ENCODE data around the gene ZNF865. TPM values are rescaled to one million over a fixed set of nuclear protein-coding genes. Genes with fewer than 3 reads are reported as not detected.
A peak's percentile ranks its signal among the peaks of the same experiment; 100 is the strongest.

ZNF865 gene
- total and polyA plus RNA-seq, 2 of the 4 experiments (the other 2 are of a cell fraction): under 0.01 to 4.6 TPM

DNA sequence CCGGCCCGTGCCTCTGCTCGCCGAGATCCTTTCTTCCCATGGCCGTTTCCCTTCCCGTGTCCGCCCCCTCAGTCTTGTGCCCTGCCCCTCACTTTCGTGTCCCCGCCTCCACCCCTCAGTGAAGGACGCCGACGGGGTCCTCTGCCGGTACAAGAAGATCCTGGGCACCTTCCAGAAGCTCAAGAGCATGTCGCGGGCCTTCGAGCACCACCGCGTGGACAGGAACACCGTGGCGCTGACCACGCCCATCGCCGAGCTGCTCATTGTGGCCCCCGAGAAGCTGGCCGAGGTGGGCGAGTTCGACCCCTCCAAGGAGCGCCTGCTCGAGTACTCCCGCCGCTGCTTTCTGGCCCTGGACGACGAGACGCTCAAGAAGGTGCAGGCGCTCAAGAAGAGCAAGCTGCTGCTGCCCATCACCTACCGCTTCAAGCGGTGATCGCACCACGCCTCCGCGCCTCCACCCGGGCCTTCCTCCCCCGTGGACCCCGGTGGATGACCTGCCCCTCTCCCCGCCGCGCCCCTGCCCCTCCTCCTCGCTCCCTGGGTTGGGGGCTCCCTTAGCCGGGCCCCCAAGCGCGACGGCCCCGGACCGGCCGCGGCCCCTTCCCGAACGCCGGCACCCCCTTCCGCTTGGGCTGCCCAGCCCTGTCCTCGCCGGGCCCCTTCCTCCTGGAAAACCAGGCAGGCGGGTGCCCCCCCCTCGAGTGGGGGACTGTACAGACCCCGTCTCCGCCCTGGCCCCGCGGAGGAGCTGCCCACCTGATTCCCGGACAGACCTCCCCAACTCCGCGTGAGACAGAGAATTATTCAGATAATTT is 47.1 kb downstream of the ZNF865 start:
- in situ Hi-C loops (cut with MboI; ENCODE audit: low sequenced_read_pairs) (loop anchor here (25.0 kb wide), 2 partner anchors 1190 to 1515 kb away; partner anchors contain the start of genes CDC42EP5, CNOT3 and LENG9), intact Hi-C loops (cut with micrococcal nuclease) (no loop called here), dilution Hi-C loops (cut with HindIII; ENCODE audit: low sequenced_read_pairs, unreplicated experiment) (no loop called here)
- H2AFZ ChIP-seq (replicated peaks; ENCODE audit: low read length, poor library complexity): peak overlapping the region; percentile 15
- H2BK120ac ChIP-seq (ENCODE audit: low read depth, low read length): no peak overlapping the region
- no TSS peak for BruUV-seq (replicated peaks)
- peaks cover 8% of the 10 kb centered on the region for H3K36me3 ChIP-seq (ENCODE audit: control insufficient read depth, insufficient read depth, low read length)
- no peak for DNase-seq
- H4K8ac ChIP-seq (ENCODE audit: low read depth in 2 of 2, low read length in 2 of 2): no peak overlapping the region
- no peak overlapping the region for H3K14ac ChIP-seq (replicated peaks; ENCODE audit: low read depth, low read length)
- no peak overlapping the region for H3K4ac ChIP-seq (ENCODE audit: low read depth, low read length)
- peaks cover 8 to 19% of the 10 kb centered on the region in 2 experiments; a peak in 3 of 4 replicates for H3K79me1 ChIP-seq (ENCODE audit: low read depth in 1 of 2, low read length in 2 of 2)
- H3K18ac ChIP-seq (ENCODE audit: low read depth, low read length): no peak overlapping the region
- H3K9me1 ChIP-seq (ENCODE audit: insufficient read depth, low read length): 0 out of 2 replicates have a peak, but pooled peaks cover 10% of the 10 kb centered on the region
- H3K27me3 ChIP-seq (ENCODE audit: control insufficient read depth, insufficient read depth, low read length): no peaks in the 10 kb centered on the region
- H4K20me1 ChIP-seq (ENCODE audit: insufficient read depth, low read length): peaks cover 30% of the 10 kb centered on the region
- 71% methylated on average over 34 of the region's 71 CpGs; no CpG with 5 or more reads in 1 of the 2 experiments for WGBS, 2 experiments (ENCODE audit: extremely low coverage in 2 of 2, insufficient read length in 1 of 2)
- peaks cover 13% of the 10 kb centered on the region for H3K4me1 ChIP-seq (ENCODE audit: control insufficient read depth, insufficient read depth, low read length)
- H4K5ac ChIP-seq (ENCODE audit: low read depth, low read length): no peak overlapping the region
- no peak overlapping the region for H4K91ac ChIP-seq (ENCODE audit: insufficient read depth, low read depth, low read length)
- TF ChIP-seq CHD1 (IDR thresholded peaks at IDR 0.05; ENCODE audit: low read depth, low read length): no peak
- no peak for TF ChIP-seq MAZ (IDR thresholded peaks at IDR 0.05; ENCODE audit: borderline replicate concordance, low read depth, low read length)
- TF ChIP-seq MAFK (IDR thresholded peaks at IDR 0.05; ENCODE audit: low read depth, low read length): no peak
- TF ChIP-seq MXI1 (IDR thresholded peaks at IDR 0.05; ENCODE audit: borderline replicate concordance, low read depth, low read length): no peak
- no peak for TF ChIP-seq SMC3 (IDR thresholded peaks at IDR 0.05; ENCODE audit: low read depth, low read length)
- no peak for TF ChIP-seq FOS (IDR thresholded peaks at IDR 0.05; ENCODE audit: low read depth, low read length)
- no peak for TF ChIP-seq RFX5 (IDR thresholded peaks at IDR 0.05; ENCODE audit: low read depth, low read length)
- no peak for TF ChIP-seq RCOR1 (IDR thresholded peaks at IDR 0.05; ENCODE audit: insufficient replicate concordance, low read length)
- TF ChIP-seq POLR2A (IDR thresholded peaks at IDR 0.05; ENCODE audit: low read depth, low read length): no peak
- no peak for TF ChIP-seq USF2 (IDR thresholded peaks at IDR 0.05; ENCODE audit: low read depth, low read length)
- TF ChIP-seq NFE2L2 (IDR thresholded peaks at IDR 0.05; ENCODE audit: low read depth, low read length): no peak
- TF ChIP-seq BHLHE40 (IDR thresholded peaks at IDR 0.05; ENCODE audit: low read depth, low read length): no peak
- H3K4me3 ChIP-seq (ENCODE audit: insufficient read depth, low read depth, low read length): no peak overlapping the region
- CTCF ChIA-PET: interaction anchor here (0.5 to 0.9 kb wide), 4 partner anchors 14 to 1516 kb away, joined by 3 to 4 read pairs (median 3); no protein-coding TSS in a partner anchor
- no peak overlapping the region for H3K27ac ChIP-seq (ENCODE audit: insufficient read depth, low read length)
- peak overlapping the region; percentile 61 for H2AK9ac ChIP-seq (replicated peaks; ENCODE audit: low read depth, low read length, poor library complexity)
- no peaks in the 10 kb centered on the region for H3K9me3 ChIP-seq (ENCODE audit: control insufficient read depth, insufficient read depth, low read length)
- H3K23ac ChIP-seq (ENCODE audit: low read depth, low read length): no peak overlapping the region
- H3K4me2 ChIP-seq (ENCODE audit: low read depth, low read length): no peak overlapping the region
- no peak overlapping the region for H2BK20ac ChIP-seq (ENCODE audit: low read depth, low read length)
- no peak overlapping the region for H2BK15ac ChIP-seq (ENCODE audit: low read depth, low read length)
- H2BK5ac ChIP-seq (ENCODE audit: low read depth, low read length, poor library complexity, severe bottlenecking): no peak overlapping the region
- POLR2A ChIA-PET (ENCODE audit: unreplicated experiment): interaction anchor here (0.6 kb wide), 1 partner anchor 403 kb away, joined by 10 read pairs; no protein-coding TSS in a partner anchor
- no peak overlapping the region for H3K9ac ChIP-seq (ENCODE audit: low read depth, low read length)
- H3K56ac ChIP-seq (ENCODE audit: extremely low read depth, insufficient read depth, low read length): no peak overlapping the region
- ATAC-seq (ENCODE audit: low read depth): no peak
- H2AK5ac ChIP-seq (ENCODE audit: low read depth, low read length): no peak overlapping the region; the same call in 1 of the 2 replicates

Measured in IMR-90 (cell line).